MG63 (cell line): ENCODE measurements around the gene CACNG7. TPM values are rescaled to one million over a fixed set of nuclear protein-coding genes. Genes with fewer than 3 reads are reported as not detected.

Source experiments
- DNase-seq: peaks from one replicate; pipeline ENCODE4 v3.0.0-alpha.2; 2020
- H3K27me3 ChIP-seq: fragments of 250-450 bp; sonication (Bioruptor Pico); 2 replicates; pipeline ENCODE4 v1.5.1; 2020; ENCODE audit warnings: mild to moderate bottlenecking, moderate library complexity
- H3K36me3 ChIP-seq: fragments of 250-450 bp; sonication (Bioruptor Pico); 2 replicates; pipeline ENCODE4 v1.5.1; 2020; ENCODE audit warnings: mild to moderate bottlenecking, moderate library complexity
- H3K4me3 ChIP-seq: fragments of 250-450 bp; sonication (Bioruptor Pico); 2 replicates; pipeline ENCODE4 v1.5.1; 2020; ENCODE audit warnings: mild to moderate bottlenecking, moderate library complexity
- H3K9me3 ChIP-seq: fragments of 250-450 bp; sonication (Bioruptor Pico); 2 replicates; pipeline ENCODE4 v1.5.1; 2020; ENCODE audit warnings: mild to moderate bottlenecking, moderate library complexity
- total RNA-seq: library from RNA; depleted of rRNA; stranded (reverse); fragments of >200 nt; shearing (Covaris generic); gene quantifications from 2 replicates; pipeline ENCODE4 v1.2.3, GENCODE V29; 2014; ENCODE audit warnings: low replicate concordance

CACNG7 gene
- total RNA-seq, 1 experiment from 2014 or later = not detected

GRCh38 chr19:53958823-53959757 lies 50.0 kb downstream of the CACNG7 start:
- H3K9me3 ChIP-seq = no peaks in the 10 kb centered on the region
- no peak overlapping the region for H3K4me3 ChIP-seq
- no peak for DNase-seq
- no peaks in the 10 kb centered on the region for H3K36me3 ChIP-seq
- peaks cover 18% of the 10 kb centered on the region for H3K27me3 ChIP-seq

DNA sequence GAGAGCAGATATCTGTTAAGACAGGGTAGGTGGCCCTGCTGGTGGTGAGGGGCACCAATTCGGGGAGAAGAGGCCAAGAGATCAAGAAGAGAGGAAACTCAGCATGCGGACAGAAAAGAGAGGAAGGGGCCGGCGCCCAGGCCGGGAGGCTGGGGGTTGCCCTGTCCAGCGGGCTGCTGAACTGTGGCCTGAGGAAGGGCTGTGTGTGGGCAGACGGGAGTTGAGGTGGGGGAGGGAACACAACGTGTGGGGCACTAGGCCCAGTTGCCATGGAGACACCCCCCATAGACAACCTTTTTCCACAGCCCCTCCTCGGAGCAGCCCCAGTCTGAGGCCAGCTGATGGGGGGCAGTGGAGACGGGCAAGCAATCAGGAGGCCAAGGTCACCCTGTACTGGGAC lies 51.1 kb downstream of the CACNG7 start:
- no peaks in the 10 kb centered on the region for H3K9me3 ChIP-seq
- DNase-seq = no peak
- peaks cover 18% of the 10 kb centered on the region for H3K27me3 ChIP-seq
- H3K4me3 ChIP-seq = no peak overlapping the region
- H3K36me3 ChIP-seq = no peaks in the 10 kb centered on the region; the same call in 1 of the 2 replicates

DNA sequence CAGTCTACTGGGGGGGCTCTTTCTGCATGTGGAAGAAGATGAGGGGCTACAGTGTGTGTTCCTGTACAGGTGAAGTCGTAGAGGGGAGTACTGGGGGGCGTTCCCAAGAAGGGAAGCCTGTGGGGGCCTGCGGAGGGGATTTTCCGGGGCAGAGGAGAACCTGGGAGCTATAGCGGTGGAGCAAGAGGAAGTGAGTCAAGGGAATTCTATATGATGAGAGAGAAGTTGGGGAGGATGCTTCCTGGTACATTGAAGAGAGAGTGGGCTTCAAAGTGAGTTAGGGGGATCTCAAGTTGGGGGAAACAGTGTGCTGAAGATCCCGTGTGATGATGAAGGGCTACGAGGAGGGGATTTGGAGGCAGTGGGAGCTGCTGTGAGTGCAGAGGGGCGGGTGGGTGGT lies 51.8 kb downstream of the CACNG7 start:
- H3K4me3 ChIP-seq = no peak overlapping the region
- H3K27me3 ChIP-seq = peaks cover 18% of the 10 kb centered on the region
- no peaks in the 10 kb centered on the region; the same call in 1 of the 2 replicates for H3K36me3 ChIP-seq
- no peaks in the 10 kb centered on the region for H3K9me3 ChIP-seq
- DNase-seq = no peak

DNA sequence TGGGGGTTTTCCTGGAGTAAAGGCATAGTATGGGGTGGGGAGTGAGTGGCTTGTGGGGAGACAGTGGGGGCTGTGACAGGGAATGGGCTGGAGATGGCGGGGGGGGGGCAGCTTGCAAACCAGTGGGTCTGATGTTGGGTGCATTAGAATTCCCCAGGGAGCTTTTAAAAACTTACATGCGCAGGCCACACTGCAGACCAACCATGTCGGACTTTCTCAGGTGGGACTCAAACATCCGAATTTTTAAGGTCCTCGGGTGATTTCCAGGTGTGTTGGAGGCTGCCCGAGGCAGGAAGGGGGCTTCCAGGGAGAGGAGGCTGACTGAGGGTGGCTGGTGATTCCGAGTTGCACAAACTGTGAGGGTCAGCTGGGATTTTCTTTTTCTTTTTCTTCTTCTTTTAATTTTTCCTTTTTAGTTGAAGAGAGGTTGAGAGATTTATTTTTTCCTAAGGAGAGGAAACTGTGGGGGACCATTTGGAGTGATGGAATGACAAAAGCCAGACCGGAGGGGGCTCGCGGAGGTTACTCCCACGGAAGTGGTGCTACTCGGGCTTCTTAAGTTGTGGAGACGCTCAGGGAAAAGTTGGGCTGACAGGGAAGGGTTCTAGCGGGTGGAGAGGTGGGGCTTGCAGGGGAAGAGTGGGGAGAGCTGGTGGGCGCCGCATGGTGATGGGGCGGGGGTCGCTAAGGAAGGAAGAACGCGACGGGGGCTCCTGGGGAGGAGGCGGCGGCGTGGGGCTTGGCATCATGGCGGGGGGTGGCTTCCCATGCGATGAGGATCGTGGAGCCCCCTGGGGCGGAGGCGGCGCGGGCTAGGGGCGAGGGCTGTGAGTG lies 52.7 kb downstream of the CACNG7 start:
- Histone ChIP-seq H3K36me3 (no peaks in the 10 kb centered on the region; the same call in 1 of the 2 replicates), H3K9me3 (no peaks in the 10 kb centered on the region), H3K27me3 (peaks cover 18% of the 10 kb centered on the region), H3K4me3 (peak overlapping the region; percentile 63)
- DNase-seq = peak; percentile 54

- Histone ChIP-seq H3K27me3 (peaks cover 7% of the 10 kb centered on the region), H3K9me3 (no peaks in the 10 kb centered on the region), H3K36me3 (no peaks in the 10 kb centered on the region; the same call in 1 of the 2 replicates), H3K4me3 (peak within 1 kb of the TSS; percentile 63)
- DNase-seq = no peak
Measured at GRCh38 chr19:53962887-53963431, 53.9 kb downstream of the CACNG7 start, which contains the start of gene CACNG8. Gene CACNG8 (plus strand): TSS chr19:53962937.

GRCh38 chr19:53965091-53965490 lies 56.0 kb downstream of the CACNG7 start:
- no peak for DNase-seq
- no peaks in the 10 kb centered on the region; the same call in 1 of the 2 replicates for H3K27me3 ChIP-seq
- peak overlapping the region; percentile 23 for H3K4me3 ChIP-seq
- H3K9me3 ChIP-seq = no peaks in the 10 kb centered on the region
- H3K36me3 ChIP-seq = no peaks in the 10 kb centered on the region; the same call in 1 of the 2 replicates

DNA sequence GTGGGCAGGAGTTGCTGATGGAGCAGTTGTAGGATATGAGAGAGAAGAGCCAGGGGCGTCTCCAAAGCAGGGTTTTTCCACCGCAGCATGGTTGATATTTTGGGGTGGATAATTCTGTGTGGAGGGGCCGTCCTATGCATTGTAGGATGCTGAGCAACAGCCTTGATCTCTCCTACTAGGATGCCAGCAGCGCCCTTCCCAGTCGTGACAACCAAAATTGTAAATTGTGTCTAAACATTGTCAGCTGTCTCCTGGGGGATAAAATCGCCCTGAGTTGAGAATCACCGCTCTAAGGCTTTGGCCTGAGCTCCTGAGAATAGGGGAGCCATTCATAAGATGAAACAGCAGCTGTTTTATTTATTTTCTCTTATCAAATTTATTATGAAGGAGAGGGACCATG lies 57.9 kb downstream of the CACNG7 start:
- Histone ChIP-seq H3K9me3 (no peaks in the 10 kb centered on the region), H3K36me3 (no peaks in the 10 kb centered on the region; the same call in 1 of the 2 replicates), H3K4me3 (no peak overlapping the region), H3K27me3 (no peaks in the 10 kb centered on the region; the same call in 1 of the 2 replicates)
- DNase-seq = no peak

DNA sequence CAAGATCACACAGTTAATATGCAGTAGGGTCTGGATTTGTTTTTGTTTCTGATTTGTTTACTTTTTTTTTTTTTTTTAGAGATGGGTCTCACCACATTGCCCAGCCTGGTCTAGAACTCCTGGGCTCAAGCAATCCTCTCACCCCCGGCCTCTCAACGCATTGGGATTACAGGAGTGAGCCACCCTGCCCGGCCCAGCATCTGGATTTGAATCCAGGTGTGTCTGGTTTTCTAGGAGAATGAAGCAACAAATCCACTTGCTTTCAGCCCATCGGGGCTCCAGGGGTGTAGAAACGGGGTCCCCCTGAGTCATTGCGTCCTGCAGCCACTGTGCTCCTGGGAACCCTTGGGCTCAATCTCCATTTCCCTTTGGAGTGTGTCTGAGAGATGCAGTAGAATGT lies 60.3 kb downstream of the CACNG7 start:
- Histone ChIP-seq H3K27me3 (no peaks in the 10 kb centered on the region), H3K9me3 (no peaks in the 10 kb centered on the region), H3K4me3 (no peak overlapping the region), H3K36me3 (no peaks in the 10 kb centered on the region; the same call in 1 of the 2 replicates)
- no peak for DNase-seq

DNA sequence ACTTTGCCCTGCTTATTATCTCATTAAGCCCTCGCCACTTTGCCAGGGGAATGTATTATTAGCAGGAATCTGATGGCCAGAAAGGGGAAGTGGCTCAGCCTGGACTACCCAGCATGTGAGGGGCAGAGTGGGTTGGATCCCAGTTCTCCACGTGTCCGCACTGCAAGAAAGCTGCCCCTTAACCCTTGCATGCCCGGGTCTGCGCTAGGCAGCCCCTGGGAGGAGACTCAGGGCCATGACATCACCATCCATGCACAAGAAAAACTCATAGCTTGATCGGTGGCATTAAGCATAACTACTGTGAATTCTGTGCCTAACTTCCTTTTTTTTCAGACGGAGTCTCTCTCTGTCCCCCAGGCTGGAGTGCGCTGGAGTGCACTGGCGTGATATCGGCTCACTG lies 62.6 kb downstream of the CACNG7 start:
- no peaks in the 10 kb centered on the region for H3K36me3 ChIP-seq
- no peak for DNase-seq
- H3K27me3 ChIP-seq = no peaks in the 10 kb centered on the region
- no peak overlapping the region for H3K4me3 ChIP-seq
- no peaks in the 10 kb centered on the region for H3K9me3 ChIP-seq

- no peaks in the 10 kb centered on the region for H3K9me3 ChIP-seq
- peak; percentile 81 for DNase-seq
- H3K36me3 ChIP-seq = no peaks in the 10 kb centered on the region
- H3K27me3 ChIP-seq = no peaks in the 10 kb centered on the region; the same call in 1 of the 2 replicates
- no peak overlapping the region; the same call in 1 of the 2 replicates for H3K4me3 ChIP-seq
Measured at GRCh38 chr19:53977429-53977990, 68.4 kb downstream of the CACNG7 start.

GRCh38 chr19:53977991-53978731 lies 69.1 kb downstream of the CACNG7 start:
- no peaks in the 10 kb centered on the region for H3K9me3 ChIP-seq
- peak overlapping the region; percentile 7 for H3K4me3 ChIP-seq
- peak; percentile 83 for DNase-seq
- no peaks in the 10 kb centered on the region; the same call in 1 of the 2 replicates for H3K27me3 ChIP-seq
- no peaks in the 10 kb centered on the region for H3K36me3 ChIP-seq

DNA sequence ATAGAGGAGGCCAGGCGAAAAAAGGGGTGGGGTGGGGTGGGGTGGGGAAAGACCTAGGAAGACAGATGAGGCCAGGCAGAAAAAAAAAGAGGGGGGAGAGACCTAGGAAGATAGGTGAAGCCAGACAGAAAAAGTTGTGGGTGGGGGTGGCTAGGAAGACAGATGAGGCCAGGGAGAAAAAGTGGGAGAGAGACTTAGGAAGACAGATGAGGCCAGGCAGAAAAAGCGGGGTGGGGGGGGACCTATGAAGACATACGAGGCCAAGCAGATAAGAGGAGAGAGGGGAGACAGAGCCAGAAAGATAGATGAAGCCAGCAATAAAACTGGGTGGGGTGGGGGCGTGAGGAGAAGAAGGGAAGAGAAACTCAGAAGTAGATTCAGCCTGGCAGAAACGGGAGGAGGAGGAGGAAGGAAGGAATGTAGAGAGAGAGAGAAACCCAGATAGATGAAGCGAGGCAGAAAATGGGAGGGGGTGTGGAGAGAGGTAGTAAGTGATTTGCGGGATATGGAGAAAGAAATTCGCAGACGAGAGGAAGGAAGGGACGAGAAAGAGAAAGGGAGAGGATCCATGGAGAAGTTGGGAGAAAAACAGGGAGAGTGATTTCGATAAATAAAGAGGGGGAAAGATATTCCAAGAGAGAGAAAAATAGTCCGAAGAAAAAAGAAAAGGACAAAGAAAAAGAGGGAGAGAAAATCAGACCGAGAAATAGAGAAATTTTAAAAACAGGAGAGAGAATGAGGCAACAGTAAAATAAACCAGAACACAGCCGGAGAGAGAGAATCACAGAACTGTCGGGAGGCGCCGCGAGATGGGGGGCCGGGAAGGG lies 70.1 kb downstream of the CACNG7 start:
- Histone ChIP-seq H3K4me3 (peak overlapping the region; percentile 65), H3K9me3 (no peaks in the 10 kb centered on the region), H3K27me3 (no peaks in the 10 kb centered on the region; the same call in 1 of the 2 replicates), H3K36me3 (no peaks in the 10 kb centered on the region)
- no peak for DNase-seq

DNA sequence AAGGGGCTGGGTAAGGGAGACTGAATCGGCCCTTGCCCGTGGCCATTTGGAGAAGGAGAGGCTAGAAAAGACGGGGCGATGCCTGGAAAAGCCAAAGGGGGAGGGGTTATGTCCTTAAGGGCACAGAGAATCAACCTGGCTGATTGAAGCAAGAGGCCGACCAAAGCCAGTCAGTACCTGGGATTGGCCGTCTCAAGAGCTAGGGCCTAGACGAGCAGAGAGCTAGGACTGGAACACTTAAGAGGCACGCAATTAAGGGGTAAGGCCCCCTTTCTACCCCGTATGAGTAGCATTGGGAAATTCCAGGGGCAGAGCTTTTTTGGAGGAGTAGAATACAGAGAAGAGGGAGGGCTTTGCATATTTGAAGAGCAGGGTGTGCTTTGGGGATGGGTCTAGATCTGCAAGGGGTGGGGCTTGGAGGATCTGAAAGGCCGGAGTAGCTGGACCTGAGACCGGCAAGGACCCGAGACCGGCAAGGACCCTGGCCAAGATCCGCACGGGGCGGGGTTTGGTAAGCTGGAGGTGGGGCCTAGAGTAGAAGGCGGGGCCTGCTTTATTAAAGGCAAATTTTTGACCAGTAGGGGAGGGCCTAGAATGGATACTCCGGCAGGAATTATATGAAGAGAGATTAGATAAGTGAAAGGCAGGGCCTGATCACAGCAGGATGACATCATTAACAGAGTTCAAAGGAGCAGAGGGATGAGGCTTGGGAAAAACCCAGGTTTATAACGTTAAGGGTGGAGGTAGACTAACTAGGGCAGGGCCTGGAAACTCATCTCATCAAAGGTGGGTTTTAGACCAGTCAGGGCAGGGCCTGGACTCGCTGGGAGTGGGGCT lies 71.7 kb downstream of the CACNG7 start:
- H3K4me3 ChIP-seq = peak overlapping the region; percentile 65
- no peaks in the 10 kb centered on the region for H3K9me3 ChIP-seq
- DNase-seq = peak; percentile 90
- no peaks in the 10 kb centered on the region; the same call in 1 of the 2 replicates for H3K27me3 ChIP-seq
- no peaks in the 10 kb centered on the region for H3K36me3 ChIP-seq

DNA sequence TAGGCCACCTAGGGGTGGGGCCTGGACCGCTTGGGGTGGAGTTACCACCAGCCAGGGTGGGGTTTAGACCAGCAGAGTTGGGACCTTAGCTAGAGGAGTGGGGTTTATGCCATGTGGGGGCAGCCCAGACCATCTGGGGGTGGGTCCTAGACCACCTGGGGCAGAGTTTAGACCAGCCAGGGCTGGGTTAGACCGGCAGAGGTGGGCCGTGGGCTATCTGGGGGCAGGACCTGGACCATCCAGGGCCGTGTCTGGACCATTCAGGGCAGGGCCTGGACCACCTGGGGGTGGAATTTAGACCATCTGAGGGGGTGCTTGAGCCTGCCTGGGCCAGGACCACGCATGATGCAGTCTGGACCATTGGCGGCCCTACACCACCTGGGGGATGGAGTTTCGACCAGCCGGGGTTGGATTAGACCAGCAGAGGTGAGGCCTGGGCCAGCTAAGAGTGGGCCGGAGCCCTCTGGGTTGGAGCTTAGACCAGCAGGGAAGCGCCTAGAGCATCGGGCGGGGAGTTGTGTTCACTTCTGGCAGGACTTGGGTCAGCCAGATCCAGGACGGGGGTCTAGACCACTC lies 72.4 kb downstream of the CACNG7 start:
- H3K4me3 ChIP-seq = peak overlapping the region; percentile 65
- no peak for DNase-seq
- H3K27me3 ChIP-seq = no peaks in the 10 kb centered on the region; the same call in 1 of the 2 replicates
- H3K9me3 ChIP-seq = no peaks in the 10 kb centered on the region
- no peaks in the 10 kb centered on the region for H3K36me3 ChIP-seq
